DLD1 (cell line): Measurements from ENCODE around the gene RPA3.

Experiments used
- in situ Hi-C: cut with HindIII; loops from 2 replicates; pipeline ENCODE4 v1.10.0; 2017; ENCODE audit warnings: low sequenced_read_pairs

RPA3 gene

GRCh38 chr7:7613210-7613609, 105.2 kb downstream of the RPA3 start:
- in situ Hi-C loops: no loop called here

- in situ Hi-C loops: no loop called here
Measured at GRCh38 chr7:7612519-7612918, 105.9 kb downstream of the RPA3 start.

GRCh38 chr7:7609330-7609729, 109.1 kb downstream of the RPA3 start:
- in situ Hi-C loops: no loop called here

GRCh38 chr7:7607010-7607409, 111.4 kb downstream of the RPA3 start:
- in situ Hi-C loops: no loop called here

GRCh38 chr7:7596176-7596575, 122.2 kb downstream of the RPA3 start:
- in situ Hi-C loops: no loop called here

GRCh38 chr7:7595451-7595850, 123.0 kb downstream of the RPA3 start:
- in situ Hi-C loops: no loop called here
